ENCODE measurements around the gene VWC2.

GRCh38 chr7:49845626-49846025 lies 72.2 kb downstream of the VWC2 start:
- TF ChIP-seq POLR2AphosphoS5 (IDR thresholded peaks at IDR 0.05) (no peak), POLR2A (IDR thresholded peaks at IDR 0.05) (no peak)
